ENCODE data around the gene USB1. TPM values are rescaled to one million over a fixed set of nuclear protein-coding genes. Genes with fewer than 3 reads are reported as not detected.

The USB1 gene
- total RNA-seq, 3 donors from 2014 or later = 14.5 to 37.0 (median 26.4) TPM

- intact Hi-C loops (cut with DNase I; ENCODE audit: low total_unique reads) = no loop called here
- TF ChIP-seq CTCF (IDR thresholded peaks at IDR 0.05) (no peak), POLR2AphosphoS5 (IDR thresholded peaks at IDR 0.05) (no peak), POLR2A (IDR thresholded peaks at IDR 0.05) (no peak)
- DNase-seq (ENCODE audit: low spot score in 2 of 2) = no peak
- no peaks in the 10 kb centered on the region for H3K4me1 ChIP-seq
- no peak overlapping the region for H3K4me3 ChIP-seq
- no peaks in the 10 kb centered on the region for H3K9me3 ChIP-seq
- H3K27me3 ChIP-seq = no peaks in the 10 kb centered on the region
- no peak overlapping the region for H3K27ac ChIP-seq
- H3K36me3 ChIP-seq = no peaks in the 10 kb centered on the region
Observed at GRCh38 chr16:58048494-58049231, 47.5 kb downstream of the USB1 start.

GRCh38 chr16:58049232-58050185, 48.3 kb downstream of the USB1 start:
- Histone ChIP-seq H3K4me3 (no peak overlapping the region), H3K9me3 (no peaks in the 10 kb centered on the region), H3K27me3 (no peaks in the 10 kb centered on the region), H3K4me1 (no peaks in the 10 kb centered on the region), H3K36me3 (no peaks in the 10 kb centered on the region), H3K27ac (no peak overlapping the region)
- no peak for DNase-seq (ENCODE audit: low spot score in 2 of 2)
- no peak for TF ChIP-seq POLR2AphosphoS5 (IDR thresholded peaks at IDR 0.05)
- TF ChIP-seq CTCF (IDR thresholded peaks at IDR 0.05) = no peak
- no peak for TF ChIP-seq POLR2A (IDR thresholded peaks at IDR 0.05)
- intact Hi-C loops (cut with DNase I; ENCODE audit: low total_unique reads) = no loop called here

DNA sequence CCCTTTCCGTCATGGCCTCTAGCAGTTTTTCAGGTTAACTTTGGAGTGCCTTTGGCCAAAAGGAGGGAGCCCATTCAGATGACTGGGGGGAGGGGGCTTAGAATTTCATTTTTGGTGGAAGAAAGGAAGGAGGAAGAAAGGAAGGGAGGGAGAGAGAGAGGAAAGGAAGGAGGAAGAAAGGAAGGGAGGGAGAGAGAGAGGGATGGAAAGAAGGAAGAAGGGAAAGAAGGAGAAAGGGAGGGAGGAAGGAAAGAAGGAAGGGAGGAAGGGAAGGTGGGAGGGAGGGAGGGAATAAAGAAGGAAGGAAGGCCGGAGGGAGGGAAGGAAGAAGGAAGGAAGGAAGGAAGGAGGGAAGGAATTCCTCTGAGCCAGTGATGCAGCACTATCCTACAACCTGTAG, 50.1 kb downstream of the USB1 start:
- no peak overlapping the region for H3K27ac ChIP-seq
- intact Hi-C loops (cut with DNase I; ENCODE audit: low total_unique reads) = no loop called here
- H3K36me3 ChIP-seq = no peaks in the 10 kb centered on the region
- H3K27me3 ChIP-seq = no peaks in the 10 kb centered on the region
- DNase-seq (ENCODE audit: low spot score in 2 of 2) = no peak
- no peaks in the 10 kb centered on the region for H3K9me3 ChIP-seq
- TF ChIP-seq POLR2AphosphoS5 (IDR thresholded peaks at IDR 0.05) (no peak), POLR2A (IDR thresholded peaks at IDR 0.05) (no peak), CTCF (IDR thresholded peaks at IDR 0.05) (no peak)
- H3K4me3 ChIP-seq = no peak overlapping the region
- no peaks in the 10 kb centered on the region for H3K4me1 ChIP-seq

GRCh38 chr16:58051821-58052603, 50.8 kb downstream of the USB1 start:
- no peak for DNase-seq (ENCODE audit: low spot score in 2 of 2)
- no peak overlapping the region for H3K27ac ChIP-seq
- no peaks in the 10 kb centered on the region for H3K9me3 ChIP-seq
- no peaks in the 10 kb centered on the region for H3K4me1 ChIP-seq
- no peaks in the 10 kb centered on the region for H3K27me3 ChIP-seq
- intact Hi-C loops (cut with DNase I; ENCODE audit: low total_unique reads) = no loop called here
- TF ChIP-seq POLR2AphosphoS5 (IDR thresholded peaks at IDR 0.05) (no peak), CTCF (IDR thresholded peaks at IDR 0.05) (no peak), POLR2A (IDR thresholded peaks at IDR 0.05) (no peak)
- H3K36me3 ChIP-seq = no peaks in the 10 kb centered on the region
- no peak overlapping the region for H3K4me3 ChIP-seq

Measured in breast epithelium (tissue), 4 donors.